ENCODE data around the gene SBNO1. TPM values are rescaled to one million over a fixed set of nuclear protein-coding genes. Genes with fewer than 3 reads are reported as not detected.
"Not testable (repeated sequence)": the region's sequence is repeated elsewhere in the genome, so short reads cannot be mapped to it uniquely, and the experiment has no call there.

SBNO1 gene
- 26.8 and 39.2 TPM in 2 replicates for total RNA-seq (2014; rRNA removed; shearing (Covaris generic))

DNA sequence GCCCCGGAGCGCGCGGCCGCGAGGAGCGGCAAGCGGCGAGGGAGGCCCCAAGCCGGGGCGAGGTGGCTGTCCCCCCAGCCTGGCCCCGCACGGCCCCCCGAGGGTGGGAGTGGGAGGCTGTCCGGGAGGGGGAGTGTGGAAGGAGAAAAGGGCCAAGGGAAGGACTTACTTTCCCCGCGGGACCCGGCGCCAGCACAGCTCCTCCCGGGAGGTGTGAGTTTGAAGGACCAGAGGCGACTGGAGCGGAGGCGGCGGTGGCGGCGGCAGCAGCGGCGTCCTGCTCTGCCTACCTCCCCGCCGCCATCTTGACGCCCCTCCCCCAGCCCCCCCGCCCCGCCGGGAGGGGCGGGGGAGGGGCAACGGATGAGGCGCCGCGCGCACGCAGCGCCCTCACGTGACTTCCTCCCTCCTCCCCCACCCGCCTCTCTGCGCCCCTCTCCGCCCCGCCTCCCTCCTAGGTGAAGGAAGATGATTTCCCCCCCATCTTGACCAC is at the start of gene SBNO1:
Gene SBNO1 (minus strand): TSS at position 316 of the 493 bp plus-strand sequence. CDS start 14,406 bp downstream, outside the sequence.
- DNase-seq (ENCODE audit: low spot score) = peak; percentile 70

DNA sequence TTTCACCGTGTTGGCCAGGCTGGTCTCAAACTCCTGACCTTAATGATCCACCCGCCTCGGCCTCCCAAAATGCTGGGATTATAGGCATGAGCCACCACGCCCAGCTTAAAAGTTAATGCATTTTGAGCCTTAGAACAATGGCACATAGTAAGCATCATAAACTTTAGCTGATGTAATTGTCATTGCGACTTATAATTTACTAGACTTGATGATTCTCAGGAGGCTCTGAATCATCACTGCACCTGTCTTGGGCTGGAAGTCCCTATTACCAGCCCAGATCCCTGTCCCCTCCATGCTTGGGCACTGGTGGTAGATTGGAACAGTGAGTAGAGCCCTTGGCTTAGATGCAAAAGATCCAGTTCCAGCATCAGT is 45.4 kb upstream of the SBNO1 start:
- DNase-seq (ENCODE audit: low spot score) = no peak

DNA sequence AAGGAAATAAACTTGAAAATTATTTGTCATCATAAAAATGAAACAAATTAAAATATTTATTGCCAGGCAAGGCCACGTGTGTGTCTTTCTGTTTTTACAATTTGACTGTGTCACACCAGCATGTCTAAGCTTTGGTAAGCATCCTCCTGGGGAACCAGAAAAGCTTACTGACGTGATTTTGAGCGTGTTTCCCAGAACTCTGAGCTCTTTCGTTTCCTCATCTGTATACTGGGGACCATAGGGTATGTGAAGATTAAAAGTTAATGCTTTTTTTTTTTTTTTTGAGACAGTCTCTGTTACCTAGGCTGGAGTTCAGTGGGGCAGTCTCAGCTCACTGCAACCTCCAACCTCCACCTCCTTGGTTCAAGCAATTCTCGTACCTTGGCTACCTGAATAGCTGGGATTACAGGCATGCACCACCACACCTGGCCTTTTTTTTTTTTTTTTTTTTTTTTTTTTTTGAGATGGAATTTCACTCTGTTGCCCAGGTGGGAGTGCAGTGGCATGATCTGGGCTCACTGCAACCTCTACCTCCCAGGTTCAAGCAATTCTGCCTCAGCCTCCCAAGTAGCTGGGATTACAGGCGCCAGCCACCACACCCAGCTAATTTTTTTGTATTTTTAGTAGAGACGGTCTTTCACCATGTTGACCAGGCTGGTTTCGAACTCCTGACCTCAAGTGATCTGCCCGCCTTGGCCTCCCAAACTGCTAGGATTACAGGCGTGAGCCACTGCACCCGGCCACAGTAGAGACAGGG is 44.8 kb upstream of the SBNO1 start:
- DNase-seq (ENCODE audit: low spot score) = not testable (repeated sequence)

- DNase-seq (ENCODE audit: low spot score) = not testable (repeated sequence)
Observed at GRCh38 chr12:123408619-123409018, 44.0 kb upstream of the SBNO1 start.

DNA sequence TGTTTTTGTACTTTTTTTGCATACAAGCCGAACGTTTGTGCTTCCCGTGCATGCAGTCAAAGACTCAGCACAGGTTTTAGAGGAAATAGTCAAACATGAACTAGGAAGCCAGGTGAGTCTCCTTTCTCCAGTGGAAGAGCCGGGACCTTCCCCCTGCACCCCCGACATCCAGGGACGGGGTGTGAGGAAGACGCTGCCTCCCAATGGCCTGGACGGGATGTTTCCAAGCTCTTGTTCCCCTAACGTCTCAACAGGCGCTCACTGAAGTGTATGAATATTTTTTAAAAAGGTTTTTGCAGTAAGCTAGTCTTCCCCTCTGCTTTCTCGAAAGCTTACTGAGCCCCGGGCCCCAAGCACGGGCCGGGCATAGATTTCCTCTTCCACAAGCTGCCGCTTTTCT is 43.3 kb upstream of the SBNO1 start:
- not testable (repeated sequence) for DNase-seq (ENCODE audit: low spot score)

GRCh38 chr12:123407269-123407668 is 42.6 kb upstream of the SBNO1 start:
- not testable (repeated sequence) for DNase-seq (ENCODE audit: low spot score)

DNA sequence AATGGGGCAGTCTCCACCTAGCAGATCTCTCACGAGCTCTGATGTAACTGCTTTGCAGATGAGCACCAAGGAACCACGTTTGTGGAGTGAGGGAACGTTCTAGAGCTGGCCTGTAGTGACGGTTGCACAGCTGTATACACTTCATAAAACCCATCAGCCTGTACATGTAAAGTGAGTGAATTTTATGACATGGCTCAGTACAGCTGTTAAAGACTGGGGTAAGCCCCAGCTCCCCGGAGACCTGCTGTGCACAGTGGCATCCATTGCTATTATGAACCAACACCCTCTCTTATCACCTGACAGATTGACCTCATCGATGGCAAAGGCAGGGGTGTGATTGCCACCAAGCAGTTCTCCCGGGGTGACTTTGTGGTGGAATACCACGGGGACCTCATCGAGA is 39.9 kb upstream of the SBNO1 start:
- DNase-seq (ENCODE audit: low spot score) = no peak

DNA sequence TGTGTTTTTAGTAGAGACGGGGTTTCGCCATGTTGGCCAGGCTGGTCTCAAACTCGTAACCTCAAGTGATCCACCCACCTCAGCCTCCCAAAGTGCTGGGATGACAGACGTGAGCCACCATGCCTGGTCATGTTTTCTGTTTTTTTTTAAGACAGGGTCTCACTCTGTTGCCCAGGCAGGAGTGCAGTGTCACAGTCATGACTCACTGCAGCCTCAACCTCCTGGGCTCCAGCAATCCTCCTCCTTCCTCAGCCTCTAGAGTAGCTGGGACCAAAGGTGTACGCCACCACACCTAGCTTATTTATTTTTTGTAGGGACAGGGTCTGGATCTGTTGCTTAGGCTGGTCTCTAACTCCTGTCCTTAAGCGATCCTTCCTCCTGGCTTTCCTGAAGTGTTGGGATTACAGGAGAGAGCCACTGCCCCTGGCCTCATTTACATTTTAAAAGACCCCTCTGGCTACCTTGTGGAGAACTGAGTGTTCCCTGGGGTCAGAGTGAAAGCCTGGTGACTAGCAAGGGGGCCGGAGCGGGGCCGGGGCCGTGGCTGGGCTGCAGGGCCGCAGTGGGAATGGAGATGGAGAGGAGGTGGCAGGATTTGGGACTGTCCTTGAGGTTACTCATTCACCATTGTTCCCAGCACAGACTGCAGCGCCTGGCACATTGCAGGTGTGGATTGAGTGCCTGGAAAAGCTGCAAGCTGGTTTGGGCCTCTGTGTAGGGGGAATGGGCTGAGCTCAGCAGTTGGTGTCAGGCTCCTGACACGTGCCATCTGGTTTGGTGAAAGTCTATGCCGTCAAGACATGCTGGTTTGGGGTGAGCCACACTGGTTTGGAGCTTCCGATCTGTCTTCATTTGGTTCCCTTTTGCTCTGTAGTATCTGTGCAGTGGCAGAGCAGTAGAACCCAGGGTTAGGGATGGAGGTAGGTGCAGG is 37.4 kb upstream of the SBNO1 start:
- no peak for DNase-seq (ENCODE audit: low spot score)

GRCh38 chr12:123399255-123399617 is 34.6 kb upstream of the SBNO1 start:
- DNase-seq (ENCODE audit: low spot score) = no peak

- no peak for DNase-seq (ENCODE audit: low spot score)
Observed at GRCh38 chr12:123398550-123399254, 34.1 kb upstream of the SBNO1 start.

GRCh38 chr12:123398177-123398549 is 33.5 kb upstream of the SBNO1 start:
- DNase-seq (ENCODE audit: low spot score) = no peak

- no peak for DNase-seq (ENCODE audit: low spot score)
Observed at GRCh38 chr12:123397400-123397799, 32.8 kb upstream of the SBNO1 start.

DNA sequence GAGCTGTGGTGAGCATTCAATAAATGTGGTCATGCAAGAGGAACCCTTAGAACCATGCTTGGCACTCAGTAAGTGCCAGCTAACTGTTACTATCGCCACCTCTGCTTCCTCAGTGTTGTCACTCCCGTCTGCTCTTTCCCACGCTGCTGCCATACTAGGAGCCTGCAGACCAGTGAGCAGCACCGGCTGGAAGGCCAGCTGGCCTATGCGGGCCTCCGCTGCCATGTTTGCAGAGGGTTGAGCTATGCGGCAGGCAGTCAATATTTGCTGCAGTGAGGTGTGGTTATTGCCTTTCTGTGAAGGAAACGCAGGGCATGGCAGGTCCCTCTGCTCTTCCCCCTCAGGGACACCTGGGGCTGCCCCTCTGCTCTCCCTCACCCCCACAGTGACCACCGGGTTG is 32.3 kb upstream of the SBNO1 start:
- DNase-seq (ENCODE audit: low spot score) = no peak

- DNase-seq (ENCODE audit: low spot score) = no peak
Observed at GRCh38 chr12:123396543-123396942, 31.9 kb upstream of the SBNO1 start.

- no peak for DNase-seq (ENCODE audit: low spot score)
Observed at GRCh38 chr12:123395236-123395635, 30.6 kb upstream of the SBNO1 start.

- no peak for DNase-seq (ENCODE audit: low spot score)
Observed at GRCh38 chr12:123393747-123394146, 29.1 kb upstream of the SBNO1 start.

GRCh38 chr12:123391546-123392343 is 27.1 kb upstream of the SBNO1 start:
- DNase-seq (ENCODE audit: low spot score) = no peak

GRCh38 chr12:123390498-123391426 is 26.1 kb upstream of the SBNO1 start:
- DNase-seq (ENCODE audit: low spot score) = no peak

- DNase-seq (ENCODE audit: low spot score) = no peak
Observed at GRCh38 chr12:123389560-123390351, 25.1 kb upstream of the SBNO1 start.
